H1 (cell line): Measurements from ENCODE around the gene COL5A2. TPM values are rescaled to one million over a fixed set of nuclear protein-coding genes. Genes with fewer than 3 reads are reported as not detected.

ENCODE experiments used
- CTCF ChIA-PET: fragments of 300-600 bp; sonication (Branson Sonifier 250); formaldehyde crosslinking; loops from one replicate; lab custom pipeline; 2021; ENCODE audit not compliant: partially characterized antibody; lab: Charles Lee
- POLR2A ChIA-PET: fragments of 300-600 bp; sonication (Branson Sonifier 250); formaldehyde crosslinking; loops from one replicate; lab custom pipeline; 2021; ENCODE audit warnings: inconsistent platforms; ENCODE audit not compliant: partially characterized antibody; lab: Charles Lee
- DNase-seq, 2 experiments: peaks; one replicate each; pipeline versions ENCODE4 v3.0.0 to v3.0.0-alpha.2; 2010 to 2022; ENCODE audit warnings: low spot score in 2 of 2, low read depth in 1 of 2, mixed read lengths in 1 of 2
- FAIRE-seq: peaks from 2 replicates; lab custom pipeline; 2011; peaks lifted over from hg19 to GRCh38; lab: Jason Lieb, UNC
- H2AFZ ChIP-seq: 2 replicates; pipeline ENCODE4 v1.8.1; 2012; ENCODE audit warnings: low read length, inconsistent platforms
- H2AK5ac ChIP-seq: 2 replicates; pipeline ENCODE4 v1.6.1; 2013; ENCODE audit warnings: low read depth, low read length
- H2BK120ac ChIP-seq: replicated peaks from 2 replicates; pipeline ENCODE3; 2013; ENCODE audit warnings: low read depth, low read length, inconsistent platforms
- H2BK12ac ChIP-seq: 2 replicates; pipeline ENCODE4 v1.6.1; 2013; ENCODE audit warnings: low read depth, low read length
- H2BK15ac ChIP-seq: 2 replicates; pipeline ENCODE4 v1.6.1; 2013; ENCODE audit warnings: low read length
- H2BK20ac ChIP-seq: 2 replicates; pipeline ENCODE4 v1.6.1; 2013; ENCODE audit warnings: low read length
- H2BK5ac ChIP-seq: 2 replicates; pipeline ENCODE4 v1.6.1; 2013; ENCODE audit warnings: low read depth, low read length
- H3K14ac ChIP-seq: 2 replicates; pipeline ENCODE4 v1.6.1; 2013; ENCODE audit warnings: inconsistent platforms; ENCODE audit not compliant: insufficient read length
- H3K18ac ChIP-seq: 2 replicates; pipeline ENCODE4 v1.6.1; 2013; ENCODE audit warnings: low read length; ENCODE audit errors: extremely low read depth
- H3K23ac ChIP-seq: 2 replicates; pipeline ENCODE4 v1.6.1; 2013; ENCODE audit warnings: inconsistent platforms; ENCODE audit not compliant: insufficient read length
- H3K23me2 ChIP-seq: 2 replicates; pipeline ENCODE4 v1.6.1; 2013; ENCODE audit warnings: low read depth, low read length
- H3K27ac ChIP-seq: 2 replicates; pipeline ENCODE4 v1.6.1; 2011; ENCODE audit warnings: low read depth, low read length, inconsistent platforms
- H3K27me3 ChIP-seq, 4 experiments: replicated peaks in 1 of 4; 1 replicate in 1 of 4; 2 replicates in 3 of 4; pipeline versions ENCODE4 v1.6.1 to v1.8.1; 2011 to 2013; ENCODE audit warnings: low read length in 3 of 4, mild to moderate bottlenecking in 3 of 4, inconsistent platforms in 2 of 4, mixed read lengths in 2 of 4, moderate library complexity in 1 of 4; ENCODE audit not compliant: control insufficient read depth in 3 of 4, insufficient read depth in 3 of 4; ENCODE audit errors: extremely low read depth in 1 of 4
- H3K36me3 ChIP-seq, 4 experiments: 2 replicates each; pipeline versions ENCODE4 v1.6.1 to v1.8.1; 2011 to 2013; ENCODE audit warnings: mild to moderate bottlenecking in 4 of 4, low read length in 3 of 4, moderate library complexity in 2 of 4, control low read depth in 1 of 4, inconsistent platforms in 1 of 4; ENCODE audit not compliant: insufficient read depth in 4 of 4, control insufficient read depth in 2 of 4
- H3K4ac ChIP-seq: replicated peaks from 2 replicates; pipeline ENCODE3; 2013; ENCODE audit warnings: low read length, low read depth, mixed read lengths, inconsistent platforms; ENCODE audit not compliant: insufficient read length
- H3K4me1 ChIP-seq, 4 experiments: replicated peaks in 1 of 4; 1 replicate in 1 of 4; 2 replicates in 3 of 4; pipeline versions ENCODE4 v1.6.1 to v1.8.1; 2011 to 2013; ENCODE audit warnings: low read length in 3 of 4, inconsistent platforms in 2 of 4, mixed read lengths in 1 of 4; ENCODE audit not compliant: insufficient read depth in 4 of 4, control insufficient read depth in 3 of 4
- H3K4me2 ChIP-seq, 2 experiments: 2 replicates each; pipeline versions ENCODE4 v1.6.1 to v1.8.1; 2011 to 2013; ENCODE audit warnings: low read depth in 2 of 2, low read length in 2 of 2, control low read depth in 1 of 2, inconsistent platforms in 1 of 2, mild to moderate bottlenecking in 1 of 2; ENCODE audit not compliant: insufficient read depth in 1 of 2
- H3K4me3 ChIP-seq, 4 experiments: fragments of 200-600, 300-600 bp in 1 of 4; sonication (generic), shearing (Covaris generic), sonication (Bioruptor Twin) in 1 of 4; 2 replicates each; pipeline versions ENCODE4 v1.5.1 to v1.8.1; 2011 to 2016; ENCODE audit warnings: low read length in 4 of 4, low read depth in 3 of 4, control low read depth in 2 of 4, inconsistent platforms in 2 of 4, mild to moderate bottlenecking in 2 of 4, mixed read lengths in 1 of 4, moderate library complexity in 1 of 4; ENCODE audit not compliant: insufficient read depth in 2 of 4; ENCODE audit errors: extremely low read depth in 1 of 4
- H3K56ac ChIP-seq: replicated peaks from 2 replicates; pipeline ENCODE3; 2013; ENCODE audit warnings: low read depth, mild to moderate bottlenecking, mixed read lengths, low read length, inconsistent platforms; ENCODE audit not compliant: insufficient read length
- H3K79me1 ChIP-seq: 2 replicates; pipeline ENCODE4 v1.6.1; 2013; ENCODE audit warnings: low read depth, low read length, control low read depth
- H3K79me2 ChIP-seq, 2 experiments: 2 replicates each; pipeline versions ENCODE4 v1.6.1 to v1.8.1; 2012 to 2013; ENCODE audit warnings: low read length in 2 of 2, mild to moderate bottlenecking in 2 of 2, inconsistent platforms in 1 of 2; ENCODE audit not compliant: insufficient read depth in 2 of 2, control insufficient read depth in 1 of 2
- H3K9ac ChIP-seq, 4 experiments: replicated peaks in 1 of 4; 1 replicate in 1 of 4; 2 replicates in 3 of 4; pipeline versions ENCODE4 v1.6.1 to v1.8.1; 2011 to 2013; ENCODE audit warnings: low read depth in 3 of 4, low read length in 3 of 4, control low read depth in 2 of 4, mild to moderate bottlenecking in 2 of 4, moderate library complexity in 2 of 4, inconsistent platforms in 1 of 4; ENCODE audit errors: extremely low read depth in 1 of 4
- H3K9me3 ChIP-seq, 2 experiments: 2 replicates each; pipeline versions ENCODE4 v1.6.1 to v1.8.1; 2012 to 2013; ENCODE audit warnings: mild to moderate bottlenecking in 2 of 2, moderate library complexity in 2 of 2, control low read depth in 1 of 2, inconsistent platforms in 1 of 2, low read depth in 1 of 2, low read length in 1 of 2, mixed read lengths in 1 of 2; ENCODE audit not compliant: insufficient read depth in 2 of 2
- H4K20me1 ChIP-seq, 2 experiments: replicated peaks in 1 of 2; 2 replicates each; pipeline versions ENCODE3 to v1.8.1; 2011 to 2013; ENCODE audit warnings: inconsistent platforms in 2 of 2, low read length in 2 of 2, mild to moderate bottlenecking in 1 of 2; ENCODE audit not compliant: insufficient read depth in 2 of 2, control insufficient read depth in 1 of 2
- H4K5ac ChIP-seq: 2 replicates; pipeline ENCODE4 v1.6.1; 2013; ENCODE audit warnings: low read length, low read depth, mixed read lengths, inconsistent platforms; ENCODE audit not compliant: insufficient read length
- H4K8ac ChIP-seq: 2 replicates; pipeline ENCODE4 v1.8.0; 2013; ENCODE audit warnings: mild to moderate bottlenecking, moderate library complexity, low read length, inconsistent platforms; ENCODE audit not compliant: insufficient read depth; ENCODE audit errors: extremely low read depth
- H4K91ac ChIP-seq: replicated peaks from 2 replicates; pipeline ENCODE3; 2013; ENCODE audit warnings: low read length, mixed read lengths, inconsistent platforms; ENCODE audit not compliant: insufficient read length
- CHD2 ChIP-seq: IDR thresholded peaks from 2 replicates; pipeline ENCODE4 v1.6.1; 2012; ENCODE audit warnings: low read length, improper control_type of control experiment
- E2F6 ChIP-seq: IDR thresholded peaks from 2 replicates; pipeline ENCODE4 v1.6.1; 2012; ENCODE audit warnings: inconsistent platforms
- FOSL1 ChIP-seq: IDR thresholded peaks from 2 replicates; pipeline ENCODE4 v1.6.1; 2011; ENCODE audit warnings: mild to moderate bottlenecking, low read depth, low read length, moderate library complexity; ENCODE audit not compliant: insufficient read depth
- GABPA ChIP-seq: IDR thresholded peaks from 2 replicates; pipeline ENCODE4 v1.6.1; 2011; ENCODE audit warnings: mild to moderate bottlenecking, low read length, moderate library complexity, borderline replicate concordance; ENCODE audit not compliant: insufficient read depth
- USF2 ChIP-seq: IDR thresholded peaks from 2 replicates; pipeline ENCODE4 v1.6.1; 2011; ENCODE audit warnings: low read length, improper control_type of control experiment
- WGBS, 2 experiments: shearing (Covaris generic) in 1 of 2; methylation state at CpG; one replicate each; pipeline versions ENCODE4 v1.1.6 to v1.1.7; 2013 to 2015; ENCODE audit warnings: low lambda C conversion rate in 2 of 2, mixed read lengths in 2 of 2, inconsistent platforms in 1 of 2, low coverage in 1 of 2, missing lambda C conversion rate in 1 of 2; ENCODE audit not compliant: insufficient replicate concordance in 2 of 2, insufficient coverage in 1 of 2, insufficient read length in 1 of 2; ENCODE audit errors: extremely low coverage in 1 of 2, missing lambda C conversion rate in 1 of 2; 5-methylcytosine and 5-hydroxymethylcytosine counted together
- polyA plus RNA-seq, 7 experiments: library from polyadenylated mRNA; depleted of rRNA in 3 of 7; stranded (reverse) in 5 of 7; unstranded in 2 of 7; fragments of >200 nt in 5 of 7; fragments of 200-250 nt in 2 of 7; gene quantifications; 1 replicate in 5 of 7; 2 replicates in 1 of 7; 4 replicates in 1 of 7; pipeline versions ENCODE4 v1.2.1 to v1.2.3, GENCODE V29; 2011 to 2013; ENCODE audit warnings: missing spikeins in 2 of 7, mixed read lengths in 2 of 7
- total RNA-seq: library from RNA; stranded (reverse); fragmentation: NEBNext Ultra II Directional; extraction: Animal tissue kit (Norgen Biotek cat#: 25700); gene quantifications from 2 replicates; pipeline ENCODE4 v1.2.1, GENCODE V29; 2021
- TF ChIP-seq, protein P1 (sequence below): IDR thresholded peaks from 2 replicates; pipeline ENCODE4 v1.6.1; 2011; ENCODE audit warnings: low read depth, mild to moderate bottlenecking, low read length; ENCODE audit not compliant: insufficient read depth
- TF ChIP-seq, protein P2 (sequence below), 3 experiments: IDR thresholded peaks; 1 replicate in 2 of 3; 2 replicates in 1 of 3; pipeline versions ENCODE4 v1.5.1 to v1.6.1; 2011; ENCODE audit warnings: low read length in 3 of 3, mild to moderate bottlenecking in 3 of 3, inconsistent platforms in 2 of 3, low read depth in 1 of 3, moderate library complexity in 1 of 3; ENCODE audit not compliant: insufficient read depth in 1 of 3; ENCODE audit errors: control extremely low read depth in 1 of 3

COL5A2 gene
- total and polyA plus RNA-seq, 2 of the 8 experiments (the other 6 are each of a cell fraction or from before 2014, with no cell fraction given) = 4.7 to 24.2 TPM

GRCh38 chr2:189226017-189226416, 46.5 kb upstream of the COL5A2 start:
- H3K14ac ChIP-seq = no peak overlapping the region
- H2AK5ac ChIP-seq = no peak overlapping the region
- H3K36me3 ChIP-seq = no peaks in the 10 kb centered on the region
- TF ChIP-seq CHD2 = no peak
- TF ChIP-seq E2F6 = no peak
- TF ChIP-seq, protein P1, sequence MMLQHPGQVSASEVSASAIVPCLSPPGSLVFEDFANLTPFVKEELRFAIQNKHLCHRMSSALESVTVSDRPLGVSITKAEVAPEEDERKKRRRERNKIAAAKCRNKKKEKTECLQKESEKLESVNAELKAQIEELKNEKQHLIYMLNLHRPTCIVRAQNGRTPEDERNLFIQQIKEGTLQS = no peak
- no peak for TF ChIP-seq USF2
- no peak for TF ChIP-seq FOSL1
- TF ChIP-seq, protein P2, sequence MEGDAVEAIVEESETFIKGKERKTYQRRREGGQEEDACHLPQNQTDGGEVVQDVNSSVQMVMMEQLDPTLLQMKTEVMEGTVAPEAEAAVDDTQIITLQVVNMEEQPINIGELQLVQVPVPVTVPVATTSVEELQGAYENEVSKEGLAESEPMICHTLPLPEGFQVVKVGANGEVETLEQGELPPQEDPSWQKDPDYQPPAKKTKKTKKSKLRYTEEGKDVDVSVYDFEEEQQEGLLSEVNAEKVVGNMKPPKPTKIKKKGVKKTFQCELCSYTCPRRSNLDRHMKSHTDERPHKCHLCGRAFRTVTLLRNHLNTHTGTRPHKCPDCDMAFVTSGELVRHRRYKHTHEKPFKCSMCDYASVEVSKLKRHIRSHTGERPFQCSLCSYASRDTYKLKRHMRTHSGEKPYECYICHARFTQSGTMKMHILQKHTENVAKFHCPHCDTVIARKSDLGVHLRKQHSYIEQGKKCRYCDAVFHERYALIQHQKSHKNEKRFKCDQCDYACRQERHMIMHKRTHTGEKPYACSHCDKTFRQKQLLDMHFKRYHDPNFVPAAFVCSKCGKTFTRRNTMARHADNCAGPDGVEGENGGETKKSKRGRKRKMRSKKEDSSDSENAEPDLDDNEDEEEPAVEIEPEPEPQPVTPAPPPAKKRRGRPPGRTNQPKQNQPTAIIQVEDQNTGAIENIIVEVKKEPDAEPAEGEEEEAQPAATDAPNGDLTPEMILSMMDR (IDR thresholded peaks at IDR 0.05; ENCODE audit: control extremely low read depth in 1 of 3, insufficient read depth in 1 of 3, low read depth in 1 of 3, low read length in 3 of 3) = no peak
- TF ChIP-seq GABPA = no peak
- no peaks in the 10 kb centered on the region for H3K79me1 ChIP-seq
- POLR2A ChIA-PET = no interaction called here
- no peak overlapping the region for H3K4me2 ChIP-seq
- CTCF ChIA-PET = interaction anchor here (1.1 kb wide), 1 partner anchor 83 kb away, joined by 3 read pairs; no protein-coding TSS in a partner anchor
- no peaks in the 10 kb centered on the region for H4K20me1 ChIP-seq
- no peak overlapping the region for H4K91ac ChIP-seq
- FAIRE-seq = no peak
- H3K23me2 ChIP-seq = no peaks in the 10 kb centered on the region
- no peak for DNase-seq
- no peak overlapping the region for H2AFZ ChIP-seq
- peaks cover 0 to 3% (median 0%) of the 10 kb centered on the region in 4 experiments; a peak in 1 of 7 replicates for H3K4me1 ChIP-seq
- H4K5ac ChIP-seq = no peak overlapping the region
- H3K4me3 ChIP-seq = no peak overlapping the region
- H2BK5ac ChIP-seq = no peak overlapping the region
- no peak overlapping the region for H3K56ac ChIP-seq
- no peak overlapping the region for H3K27ac ChIP-seq
- H2BK12ac ChIP-seq = no peak overlapping the region
- no peaks in the 10 kb centered on the region for H3K79me2 ChIP-seq
- no peak overlapping the region for H2BK120ac ChIP-seq
- no peaks in the 10 kb centered on the region for H3K9me3 ChIP-seq
- no peak overlapping the region for H3K23ac ChIP-seq
- H3K27me3 ChIP-seq = no peaks in the 10 kb centered on the region
- no peak overlapping the region for H4K8ac ChIP-seq
- no peak overlapping the region for H2BK15ac ChIP-seq
- H2BK20ac ChIP-seq = no peak overlapping the region
- H3K4ac ChIP-seq = no peak overlapping the region
- H3K9ac ChIP-seq = no peak overlapping the region
- 100% methylated on average over 1 of the region's 1 CpG; no CpG with 5 or more reads in 1 of the 2 experiments for WGBS, 2 experiments
- H3K18ac ChIP-seq = no peak overlapping the region
